Tibial nerve (tissue), 3 donors: ENCODE results near the gene CEP85L.

Experiments used
- CTCF ChIP-seq, 5 experiments: fragments of 200-600 bp in 3 of 5; fragments of 450-650 bp in 2 of 5; sonication (generic) in 3 of 5; IDR thresholded peaks; one replicate each; pipeline ENCODE4 v1.5.1; 2016 to 2019; ENCODE audit warnings: antibody characterized with exemption in 5 of 5, mild to moderate bottlenecking in 3 of 5, moderate library complexity in 2 of 5
- POLR2A ChIP-seq, 2 donors: fragments of 450-650 bp; IDR thresholded peaks; one replicate each; pipeline ENCODE4 v1.6.1; 2017; ENCODE audit warnings: antibody characterized with exemption in 2 of 2, mild to moderate bottlenecking in 2 of 2, moderate library complexity in 2 of 2

DNA sequence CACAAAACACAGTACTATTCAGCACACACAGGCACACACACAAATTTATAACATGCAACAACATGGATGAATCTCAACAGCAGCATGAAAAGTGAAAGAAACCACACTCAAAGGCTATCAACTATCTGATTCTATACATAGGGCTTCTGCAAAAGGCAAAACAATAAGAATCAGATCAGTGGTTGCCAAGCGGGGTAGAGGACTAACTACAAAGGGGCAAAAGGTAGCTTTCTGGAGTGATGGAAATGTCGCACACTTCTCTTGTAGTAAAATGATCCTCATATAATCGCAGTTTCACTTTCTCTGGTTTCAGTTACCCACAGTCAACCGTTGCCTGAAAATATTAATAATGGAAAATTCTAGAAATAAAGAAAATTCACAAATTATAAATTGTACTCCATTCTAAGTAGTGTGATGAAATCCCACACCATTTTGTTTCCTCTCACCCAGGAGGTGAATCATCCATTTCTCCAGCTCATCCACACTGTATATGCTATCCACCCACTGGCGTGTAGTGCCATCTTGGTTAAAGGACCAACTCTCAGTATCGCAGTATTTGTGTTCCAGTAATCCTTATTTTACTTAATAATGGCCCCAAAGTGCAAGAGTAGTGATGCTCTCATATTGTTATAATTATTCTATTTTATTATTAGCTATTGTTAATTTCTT, 116.1 kb downstream of the CEP85L start:
- TF ChIP-seq POLR2A (IDR thresholded peaks at IDR 0.05) (no peak), CTCF (IDR thresholded peaks at IDR 0.05) (no peak)
